Measurements from ENCODE around the gene TNFRSF6B.

GRCh38 chr20:63742381-63743024 is 46.1 kb downstream of the TNFRSF6B start:
- TF ChIP-seq CTCF (conservative IDR thresholded peaks at IDR 0.05) = no peak
- TF ChIP-seq ZFX (IDR thresholded peaks at IDR 0.05) = no peak
